NK-92 (cell line): Measurements from ENCODE around the gene DIS3L.
"Not testable (repeated sequence)": the region's sequence is repeated elsewhere in the genome, so short reads cannot be mapped to it uniquely, and the experiment has no call there.

Experiments
- DNase-seq: peaks from one replicate; lab custom pipeline; 2025; ENCODE audit not compliant: unreplicated experiment; lab: John Stamatoyannopoulos, UW

Gene DIS3L

GRCh38 chr15:66308531-66308930 lies 15.2 kb downstream of the DIS3L start:
- no peak for DNase-seq

- DNase-seq, result no peak
Observed at GRCh38 chr15:66309828-66310227, 16.5 kb downstream of the DIS3L start.

GRCh38 chr15:66310786-66311185 lies 17.4 kb downstream of the DIS3L start:
- DNase-seq, result no peak

GRCh38 chr15:66312144-66312543 lies 18.8 kb downstream of the DIS3L start:
- no peak for DNase-seq

GRCh38 chr15:66323312-66323928 lies 30.1 kb downstream of the DIS3L start:
- DNase-seq, result no peak

- no peak for DNase-seq
Observed at GRCh38 chr15:66326051-66326450, 32.7 kb downstream of the DIS3L start.

GRCh38 chr15:66327736-66328135 lies 34.4 kb downstream of the DIS3L start:
- no peak for DNase-seq

GRCh38 chr15:66328771-66329170 lies 35.4 kb downstream of the DIS3L start:
- DNase-seq, result no peak

- DNase-seq, result not testable (repeated sequence)
Observed at GRCh38 chr15:66348530-66348929, 55.2 kb downstream of the DIS3L start.

GRCh38 chr15:66356077-66356358 lies 62.6 kb downstream of the DIS3L start:
- no peak for DNase-seq

GRCh38 chr15:66356359-66357236 lies 63.2 kb downstream of the DIS3L start, which contains the start of gene TIPIN:
TSS of gene TIPIN (minus strand) at chr15:66356685. CDS start at chr15:66352947, 3,738 bp downstream.
- DNase-seq, result peak; percentile 79

- DNase-seq, result no peak
Observed at GRCh38 chr15:66359740-66360139, 66.4 kb downstream of the DIS3L start.

- DNase-seq, result not testable (repeated sequence)
Observed at GRCh38 chr15:66361745-66362460, 68.5 kb downstream of the DIS3L start.

GRCh38 chr15:66362776-66363175 lies 69.4 kb downstream of the DIS3L start:
- no peak for DNase-seq

GRCh38 chr15:66364944-66365528 lies 71.7 kb downstream of the DIS3L start:
- no peak for DNase-seq

GRCh38 chr15:66369773-66370651 lies 76.6 kb downstream of the DIS3L start:
- no peak for DNase-seq

- no peak for DNase-seq
Observed at GRCh38 chr15:66374179-66374578, 80.8 kb downstream of the DIS3L start.

GRCh38 chr15:66378814-66379430 lies 85.6 kb downstream of the DIS3L start:
- DNase-seq, result no peak

GRCh38 chr15:66381376-66381775 lies 88.0 kb downstream of the DIS3L start:
- DNase-seq, result not testable (repeated sequence)
